Activated CD4-positive, alpha-beta T cell treated with anti-CD3 and anti-CD28 coated beads, Interleukin-2, amount 50 U/mL, for 48 hours (primary cell): ENCODE results near the gene LY6G6F.

ENCODE experiments used
- DNase-seq, 2 experiments: peaks; one replicate each; pipeline ENCODE4 v3.0.0-alpha.2; 2020

The LY6G6F gene, protein sequence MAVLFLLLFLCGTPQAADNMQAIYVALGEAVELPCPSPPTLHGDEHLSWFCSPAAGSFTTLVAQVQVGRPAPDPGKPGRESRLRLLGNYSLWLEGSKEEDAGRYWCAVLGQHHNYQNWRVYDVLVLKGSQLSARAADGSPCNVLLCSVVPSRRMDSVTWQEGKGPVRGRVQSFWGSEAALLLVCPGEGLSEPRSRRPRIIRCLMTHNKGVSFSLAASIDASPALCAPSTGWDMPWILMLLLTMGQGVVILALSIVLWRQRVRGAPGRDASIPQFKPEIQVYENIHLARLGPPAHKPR

DNA sequence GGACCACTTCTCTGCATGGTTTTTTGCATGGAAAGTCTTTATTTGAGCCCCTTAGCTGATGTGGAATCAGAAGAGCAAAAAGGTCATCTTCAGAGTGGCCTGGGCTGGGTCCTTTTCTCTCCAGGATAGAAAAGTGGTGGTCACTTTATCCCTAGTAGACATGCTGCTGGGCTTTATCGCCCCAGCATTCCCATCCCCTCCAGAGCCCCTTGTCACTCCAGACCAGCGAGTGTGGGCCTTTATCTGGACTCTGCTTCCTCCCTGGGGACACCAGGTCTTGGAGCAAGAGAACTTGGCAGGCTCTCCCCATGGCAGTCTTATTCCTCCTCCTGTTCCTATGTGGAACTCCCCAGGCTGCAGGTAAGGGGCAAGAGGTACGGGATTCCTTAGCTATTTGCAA is at the start of gene LY6G6F:
Gene LY6G6F (plus strand): TSS at position 268 of the 400 bp plus-strand sequence. CDS start 41 bp downstream, at position 309.
- no peak for DNase-seq

DNA sequence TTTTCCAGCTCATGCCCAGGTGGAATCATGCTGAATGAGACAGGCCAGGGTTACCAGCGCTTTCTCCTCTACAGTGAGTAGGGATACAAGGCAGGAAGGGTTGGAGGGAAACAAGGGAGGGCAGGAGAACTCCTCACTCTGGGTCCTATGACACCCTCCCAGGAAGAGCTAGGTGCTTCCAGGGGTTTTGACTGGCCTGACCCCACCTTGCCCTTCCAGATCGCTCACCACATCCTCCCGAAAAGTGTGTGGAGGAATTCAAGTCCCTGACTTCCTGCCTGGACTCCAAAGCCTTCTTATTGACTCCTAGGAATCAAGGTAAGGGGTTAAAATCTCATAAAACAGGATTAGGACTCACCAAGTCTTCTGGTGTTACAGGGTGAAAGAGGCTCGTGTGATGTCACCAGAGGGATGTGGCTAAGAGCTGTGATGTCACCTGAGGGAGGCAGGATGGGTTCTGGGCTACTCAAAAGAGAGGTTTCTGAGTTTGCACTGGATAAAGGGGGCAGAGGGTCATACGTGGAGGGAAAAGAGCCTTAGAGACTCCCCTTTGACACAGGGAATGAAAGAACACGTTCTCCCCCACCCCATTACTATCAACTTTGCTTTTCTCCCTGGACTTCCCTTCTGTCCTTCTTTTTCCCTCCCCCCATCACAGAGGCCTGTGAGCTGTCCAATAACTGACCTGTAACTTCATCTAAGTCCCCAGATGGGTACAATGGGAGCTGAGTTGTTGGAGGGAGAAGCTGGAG is 49.1 kb upstream of the LY6G6F start:
- peak in 1 of 2 experiments; percentile 36 for DNase-seq

DNA sequence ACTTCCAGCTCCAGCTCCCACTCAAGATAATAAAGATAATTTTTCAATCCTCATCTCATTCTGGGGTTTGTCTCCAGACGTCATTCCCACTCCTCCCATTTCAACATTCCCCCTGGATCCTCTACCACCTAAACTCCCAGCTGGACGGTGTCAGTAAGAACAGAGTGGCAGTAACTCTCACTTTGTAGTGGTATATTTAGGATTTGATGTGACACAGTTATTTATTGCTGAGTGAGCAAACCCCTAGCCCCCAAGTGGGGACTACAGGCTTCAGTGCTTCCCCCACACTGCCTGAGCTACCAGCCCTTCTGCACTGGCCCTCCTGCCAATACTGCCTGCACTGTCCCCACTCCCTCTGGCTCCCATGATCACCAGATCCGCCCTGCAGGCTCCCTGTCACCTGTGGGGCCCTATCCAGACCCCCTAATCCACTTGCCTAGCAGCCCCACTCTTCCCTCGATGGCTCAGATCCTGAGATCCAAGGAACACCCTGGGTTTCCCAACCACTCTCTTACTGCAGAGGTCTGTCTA is 48.4 kb upstream of the LY6G6F start:
- no peak for DNase-seq

DNA sequence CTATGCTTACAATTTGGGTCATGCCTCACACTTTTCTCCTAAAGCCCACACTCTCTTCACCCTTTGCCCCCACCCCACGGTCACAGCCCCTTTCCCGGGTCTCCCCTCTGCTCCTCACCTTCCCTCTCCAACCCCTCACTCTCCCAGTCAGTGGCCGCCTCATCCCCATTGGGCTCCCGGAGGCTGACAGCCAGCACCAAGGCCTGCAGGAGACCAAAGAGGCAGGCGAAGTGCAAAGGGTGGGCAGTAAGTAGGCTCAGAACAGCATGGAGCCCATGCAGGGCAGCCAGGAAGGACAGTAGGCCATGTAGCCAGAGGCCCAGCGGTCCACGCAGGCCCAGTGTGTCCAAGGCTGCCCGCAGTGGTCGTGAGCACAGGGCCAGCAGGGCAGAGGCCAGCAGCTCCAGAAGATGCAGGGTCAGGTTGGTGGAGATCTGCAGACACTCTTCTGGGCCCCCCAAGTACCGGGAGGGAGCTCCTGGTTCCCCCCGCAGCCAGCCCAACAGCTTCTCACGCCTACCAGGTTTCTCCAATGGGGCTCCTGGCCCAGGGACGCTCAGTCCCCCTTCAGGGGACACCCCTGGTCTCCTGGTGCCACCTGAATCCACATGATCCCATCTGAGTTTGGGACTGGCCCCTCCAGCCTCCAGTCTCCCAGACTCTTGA is 47.5 kb upstream of the LY6G6F start:
- DNase-seq = no peak

DNA sequence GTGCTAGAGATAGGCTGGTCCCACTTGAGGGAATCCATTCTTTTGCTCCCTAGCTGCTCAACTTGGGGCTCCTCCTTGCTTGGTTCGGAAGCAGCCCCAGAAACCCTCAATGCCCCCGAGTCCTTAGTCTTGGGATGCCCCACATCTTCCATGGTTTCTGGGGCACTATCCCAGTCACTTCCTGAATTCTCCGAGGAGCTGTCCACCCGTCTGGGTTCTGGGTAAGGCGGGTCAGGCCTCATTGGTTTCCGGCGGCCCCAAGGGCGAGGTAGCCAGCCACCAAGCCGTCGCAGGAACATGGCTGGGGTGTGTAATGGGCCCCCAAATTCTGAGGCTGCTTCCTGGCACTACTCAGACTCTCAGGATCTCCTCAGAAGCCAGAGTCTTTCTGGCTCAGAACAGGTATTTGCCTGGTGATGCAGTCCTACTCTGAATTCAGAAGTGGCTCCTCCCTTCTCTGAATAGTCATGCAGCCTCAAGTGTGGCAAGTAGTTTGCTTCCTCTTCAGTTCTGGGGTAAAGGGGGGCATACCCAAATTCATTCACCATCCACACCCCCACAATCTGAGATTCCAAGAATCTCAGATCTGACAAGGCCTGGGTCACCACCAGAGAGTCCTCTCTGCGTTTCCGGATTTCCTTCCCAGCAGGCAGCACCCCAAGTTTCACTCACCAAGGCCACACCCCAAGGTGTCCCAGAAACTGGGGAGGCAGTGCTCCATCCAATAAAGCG is 46.9 kb upstream of the LY6G6F start:
- peak; percentile 51 to 66 for DNase-seq

DNA sequence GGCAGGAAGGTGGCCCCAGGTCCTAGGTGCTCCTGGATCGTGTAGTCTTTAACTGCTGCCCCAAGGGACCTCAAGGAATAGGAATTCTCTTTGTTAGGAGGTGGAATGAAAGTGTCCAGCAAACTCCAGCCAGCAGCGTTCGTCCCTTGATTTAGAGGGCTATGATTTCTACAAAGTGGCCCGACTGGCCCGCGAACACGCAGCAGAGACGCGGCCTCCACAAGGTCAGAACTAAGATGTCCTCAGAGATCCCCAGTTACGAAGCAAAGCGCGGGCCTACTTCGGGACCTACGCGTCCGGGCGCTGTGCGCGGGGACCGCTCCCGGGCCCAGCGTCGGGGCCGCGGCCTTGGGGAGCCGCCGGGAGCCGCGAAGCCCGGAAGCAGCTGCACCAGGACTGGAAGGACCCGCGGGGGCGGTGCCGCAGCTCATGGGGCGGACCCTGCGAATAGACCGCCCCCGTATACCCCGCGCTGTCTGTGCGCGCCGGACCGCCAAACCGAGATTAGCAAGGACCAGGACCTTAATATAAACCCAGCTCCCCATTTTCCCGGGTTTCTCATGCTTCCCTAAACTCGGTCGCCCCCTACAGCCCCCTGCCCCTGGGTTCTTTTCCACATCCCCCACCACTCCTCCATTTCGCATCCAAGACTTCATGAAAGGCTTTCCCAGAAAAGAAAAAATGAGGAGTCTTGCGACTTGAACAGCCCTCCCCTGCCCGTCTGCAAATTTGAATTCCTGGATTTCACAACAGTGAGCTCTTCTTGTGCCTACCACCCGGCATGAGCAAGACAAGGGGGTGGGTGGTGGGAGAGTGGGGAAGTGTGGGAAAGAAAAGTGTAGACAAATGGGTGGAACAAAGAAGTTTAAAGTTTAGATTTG is 46.0 kb upstream of the LY6G6F start, which contains the start of gene C6orf47:
Gene C6orf47 (minus strand): TSS at position 398 of the 881 bp plus-strand sequence. CDS start 831 bp downstream, outside the sequence.
- peak; percentile 78 to 84 for DNase-seq

DNA sequence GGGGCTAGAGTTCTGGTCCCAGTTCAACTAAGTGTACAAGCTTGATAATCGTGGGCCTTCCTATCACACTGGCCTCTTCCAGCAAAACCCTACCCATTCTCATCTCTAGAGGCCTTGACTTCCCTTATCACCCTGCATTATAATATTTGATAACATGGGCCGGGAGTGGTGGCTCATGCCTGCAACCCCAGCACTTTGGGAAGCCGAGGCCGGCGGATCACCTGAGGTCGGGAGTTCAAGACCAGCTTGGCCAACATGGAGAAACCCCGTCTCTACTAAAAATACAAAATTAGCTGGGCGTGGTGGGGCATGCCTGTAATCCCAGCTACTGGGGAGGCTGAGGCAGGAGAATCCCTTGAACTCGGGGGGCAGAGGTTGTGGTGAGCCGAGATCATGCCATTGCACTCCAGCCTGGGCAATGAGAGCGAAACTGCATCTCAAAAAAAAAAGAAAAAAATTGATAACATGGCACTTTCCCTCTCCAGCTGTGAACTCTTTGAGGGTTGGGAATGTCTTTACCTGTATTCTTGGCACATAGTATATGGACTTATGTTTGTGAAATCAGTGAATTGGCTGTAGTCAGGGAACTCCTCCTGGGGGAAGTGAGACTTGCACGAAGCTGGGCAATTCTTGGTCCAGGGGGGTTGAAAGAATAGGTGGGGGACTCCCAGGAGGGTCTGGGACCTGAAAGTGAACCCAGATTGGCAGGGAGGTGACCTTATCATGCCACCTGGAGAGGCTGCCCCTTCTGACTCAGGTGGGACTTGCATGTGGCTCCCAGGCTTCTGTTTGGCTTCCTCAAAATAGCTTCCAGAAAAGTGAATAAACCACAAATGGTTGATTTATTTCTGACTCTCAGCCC is 45.2 kb upstream of the LY6G6F start:
- no peak for DNase-seq

DNA sequence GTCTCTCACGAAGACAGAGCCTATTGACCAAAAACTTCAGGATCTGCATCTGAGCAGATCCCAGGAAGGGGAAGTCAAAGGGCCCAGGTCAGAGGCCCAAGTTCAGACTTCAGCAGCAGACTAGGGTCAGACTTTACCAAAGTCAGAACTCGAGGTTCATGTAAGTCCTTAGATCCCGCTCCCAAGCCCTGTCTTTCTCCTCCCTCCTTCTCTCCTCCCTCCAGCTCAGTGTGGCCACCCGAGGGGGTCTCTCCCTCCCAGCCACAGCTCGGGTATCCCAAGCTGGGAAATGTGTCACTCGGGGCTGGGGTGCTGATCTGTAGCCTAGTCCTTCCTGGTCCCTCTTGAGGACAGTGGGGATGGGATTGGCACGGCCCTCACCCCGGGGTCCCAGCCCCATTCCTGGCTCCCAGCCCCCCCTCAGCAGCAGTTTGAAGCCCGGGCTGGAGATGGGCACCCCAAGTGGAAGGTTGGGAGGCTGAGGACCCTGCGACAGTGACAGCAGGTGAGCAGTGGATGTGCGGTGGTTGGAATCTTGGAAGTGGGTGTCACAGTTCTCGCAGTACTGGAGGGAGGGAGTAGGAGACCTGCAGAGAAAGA is 44.4 kb upstream of the LY6G6F start:
- DNase-seq = no peak

DNA sequence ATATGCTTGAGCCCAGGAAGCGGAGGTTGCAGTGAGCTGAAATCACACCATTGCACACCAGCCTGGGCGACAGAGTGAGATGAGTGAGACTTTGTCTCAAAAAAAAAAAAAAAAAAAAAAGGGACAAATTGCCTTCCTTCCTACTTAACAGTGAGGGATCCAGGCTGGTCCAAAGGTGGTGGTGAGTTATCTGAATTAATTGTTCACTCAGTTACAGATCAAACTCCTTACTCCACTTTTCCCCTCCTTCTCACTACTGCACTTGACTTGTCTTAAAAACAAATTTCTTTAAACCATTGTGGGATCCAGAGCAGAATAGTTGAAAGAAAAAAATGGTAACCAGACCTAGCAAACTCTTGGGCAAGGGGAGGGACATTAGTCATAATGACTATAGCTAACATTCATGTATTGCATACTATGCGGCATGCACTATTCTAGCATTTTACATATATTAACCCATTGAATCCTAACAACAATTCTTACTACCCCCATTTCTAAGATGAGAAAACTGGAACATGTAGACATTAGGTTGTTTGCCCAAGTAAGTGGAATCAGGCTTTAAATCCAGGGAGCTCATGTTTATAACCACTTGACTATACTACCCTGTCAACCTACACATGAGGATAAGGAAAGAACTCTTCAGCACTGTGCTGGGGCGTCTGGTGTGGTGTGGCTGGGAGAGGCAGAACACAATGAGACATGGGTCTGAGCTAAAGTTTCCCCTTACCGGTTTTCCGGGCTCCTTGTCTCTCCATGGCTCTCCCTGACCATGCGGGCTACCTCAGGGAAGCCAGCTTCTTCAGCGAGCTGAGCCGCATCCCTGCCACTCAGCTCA is 43.3 kb upstream of the LY6G6F start:
- DNase-seq = no peak

DNA sequence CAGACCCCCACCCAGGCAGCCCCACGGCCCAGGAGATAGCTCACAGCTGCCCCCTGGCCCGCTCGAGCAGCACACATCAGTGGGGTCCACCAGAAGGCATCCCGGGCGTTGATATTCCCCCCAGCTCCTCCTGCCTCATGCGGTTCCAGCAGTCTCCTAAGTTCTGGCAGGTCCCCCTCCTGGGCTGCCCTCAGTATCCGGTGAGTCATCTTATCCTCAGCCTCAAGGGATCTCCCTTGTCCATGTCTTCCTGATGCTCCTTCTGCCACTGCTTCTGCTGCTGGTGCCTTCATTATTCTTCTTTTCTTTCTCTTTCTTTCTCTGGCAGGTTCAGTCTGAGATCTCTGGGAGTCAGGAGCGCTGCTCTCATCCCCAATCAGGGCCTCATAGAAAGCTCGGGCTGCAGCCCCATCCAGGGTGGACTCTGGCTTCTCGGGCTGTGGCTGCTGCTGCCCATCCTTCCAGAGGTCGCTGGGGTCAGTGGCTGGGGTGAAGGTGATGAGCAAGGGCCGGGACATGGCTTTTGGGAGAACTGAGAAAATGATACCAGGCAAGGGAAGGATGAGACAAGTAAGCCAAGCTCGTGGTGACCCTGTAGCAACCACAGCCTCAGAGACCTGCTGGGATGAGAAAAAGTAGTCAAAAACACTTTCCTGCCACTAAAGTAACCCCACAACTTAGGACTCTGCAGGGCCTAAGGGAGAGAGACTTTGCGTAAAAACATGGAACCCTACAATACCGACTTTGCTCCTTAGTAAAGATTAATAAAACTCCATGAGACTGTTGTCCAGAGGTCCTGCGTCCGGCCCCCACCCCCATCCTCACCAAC is 42.5 kb upstream of the LY6G6F start:
- DNase-seq = peak; percentile 21 to 34

DNA sequence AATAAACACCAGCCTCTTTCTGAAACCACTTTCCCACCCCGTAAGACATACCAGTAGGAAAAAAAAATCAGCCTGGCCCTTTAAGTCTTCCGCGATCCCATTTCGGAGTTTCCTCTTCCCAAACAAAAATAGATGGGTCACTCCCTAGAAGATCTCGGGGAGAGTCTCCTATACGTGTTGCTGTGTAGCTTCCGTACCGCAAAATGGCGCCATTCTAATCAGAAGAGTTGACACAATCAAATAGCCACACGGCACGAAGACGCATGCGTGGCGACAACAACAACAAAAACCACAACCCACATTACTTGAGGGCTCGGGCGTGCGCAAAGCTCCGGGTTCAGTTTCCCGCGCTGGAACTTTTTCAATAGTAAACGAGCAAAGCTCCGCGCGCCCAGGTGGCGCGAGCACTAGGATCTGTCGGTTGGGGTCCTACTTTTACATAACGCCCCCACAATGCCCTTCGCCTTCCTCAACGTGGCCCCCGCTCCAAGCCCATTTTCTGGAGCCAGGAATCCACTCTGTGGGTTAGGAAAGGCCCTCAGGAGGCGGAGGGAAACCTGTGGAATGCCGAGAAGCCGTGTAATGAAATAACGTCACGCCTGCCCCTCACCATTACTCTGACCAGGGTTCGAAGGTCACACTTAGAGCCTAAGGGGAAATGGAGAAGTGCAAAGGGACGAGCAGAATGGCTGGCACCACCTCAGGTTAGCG is 41.7 kb upstream of the LY6G6F start, which contains the start of gene GPANK1:
Gene GPANK1 (minus strand): TSS at position 208 of the 711 bp plus-strand sequence. CDS start 519 bp downstream, outside the sequence.
- peak; percentile 88 to 91 for DNase-seq

DNA sequence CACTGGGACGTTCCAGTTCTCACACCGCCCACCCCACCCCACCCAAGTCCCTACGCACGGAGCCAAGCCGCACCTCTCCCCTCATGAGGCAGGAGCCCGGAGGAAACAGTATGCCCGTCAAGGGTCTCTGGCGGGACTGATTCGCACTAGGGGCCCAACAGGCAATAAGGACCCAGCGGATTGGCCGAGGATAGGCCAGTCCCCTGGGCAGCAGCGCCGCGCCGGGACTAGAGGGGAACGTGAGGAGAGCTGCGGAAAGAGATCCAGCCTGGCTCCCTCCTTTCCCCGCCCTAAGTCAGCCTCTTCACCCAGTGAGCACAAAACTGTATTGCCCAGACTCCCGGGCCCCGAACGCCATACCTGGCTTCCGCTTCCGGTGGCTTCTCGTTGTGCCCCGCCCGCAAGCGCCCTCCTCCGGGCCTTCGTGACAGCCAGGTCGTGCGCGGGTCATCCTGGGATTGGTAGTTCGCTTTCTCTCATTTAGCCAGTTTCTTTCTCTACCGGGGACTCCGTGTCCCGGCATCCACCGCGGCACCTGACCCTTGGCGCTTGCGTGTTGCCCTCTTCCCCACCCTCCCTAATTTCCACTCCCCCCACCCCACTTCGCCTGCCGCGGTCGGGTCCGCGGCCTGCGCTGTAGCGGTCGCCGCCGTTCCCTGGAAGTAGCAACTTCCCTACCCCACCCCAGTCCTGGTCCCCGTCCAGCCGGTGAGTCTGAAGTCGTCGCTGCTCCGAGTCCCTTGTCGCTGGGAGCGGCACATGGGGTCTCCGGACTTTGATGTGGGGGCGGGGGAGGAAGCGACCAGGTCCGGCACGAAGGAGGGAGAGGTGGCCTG is 40.9 kb upstream of the LY6G6F start, which contains the start of gene CSNK2B:
Gene CSNK2B (plus strand): TSS at position 580 of the 836 bp plus-strand sequence. CDS start 752 bp downstream, outside the sequence.
- peak; percentile 98 for DNase-seq

DNA sequence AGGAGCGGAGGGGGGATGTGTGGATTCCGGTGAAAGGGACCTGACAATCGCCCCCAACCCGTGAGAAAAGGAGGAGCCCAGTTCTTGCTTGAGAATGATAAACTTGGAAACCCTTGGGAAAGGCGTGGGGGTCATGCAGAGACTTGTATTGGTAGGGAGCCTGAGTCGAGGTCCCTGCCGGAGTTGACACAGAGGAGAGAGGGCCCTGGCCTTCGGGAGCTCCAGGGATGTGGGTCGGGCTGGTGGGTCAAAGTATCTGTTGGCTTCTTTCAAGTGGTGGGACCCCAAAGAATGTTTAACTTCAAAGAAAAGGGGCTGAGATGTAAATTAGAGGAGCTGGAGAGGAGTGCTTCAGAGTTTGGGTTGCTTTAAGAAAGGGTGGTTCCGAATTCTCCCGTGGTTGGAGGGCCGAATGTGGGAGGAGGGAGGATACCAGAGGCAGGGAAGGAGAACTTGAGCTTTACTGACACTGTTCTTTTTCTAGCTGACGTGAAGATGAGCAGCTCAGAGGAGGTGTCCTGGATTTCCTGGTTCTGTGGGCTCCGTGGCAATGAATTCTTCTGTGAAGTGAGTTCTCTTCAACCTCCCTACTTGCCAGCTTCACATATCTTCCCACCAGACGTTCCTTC is 40.2 kb upstream of the LY6G6F start:
- DNase-seq = no peak

DNA sequence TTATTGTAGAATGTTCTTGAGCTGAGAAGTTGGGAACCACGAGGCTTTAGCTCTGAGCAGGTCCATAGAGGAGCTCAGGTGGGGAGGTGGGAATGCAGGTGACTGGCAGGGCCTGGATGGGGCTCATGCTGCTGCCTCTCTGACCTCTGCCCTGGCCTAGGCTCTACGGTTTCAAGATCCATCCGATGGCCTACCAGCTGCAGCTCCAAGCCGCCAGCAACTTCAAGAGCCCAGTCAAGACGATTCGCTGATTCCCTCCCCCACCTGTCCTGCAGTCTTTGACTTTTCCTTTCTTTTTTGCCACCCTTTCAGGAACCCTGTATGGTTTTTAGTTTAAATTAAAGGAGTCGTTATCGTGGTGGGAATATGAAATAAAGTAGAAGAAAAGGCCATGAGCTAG is 37.0 kb upstream of the LY6G6F start, which contains the start of gene LY6G5B:
Gene LY6G5B (plus strand): TSS at position 301 of the 400 bp plus-strand sequence. CDS start 975 bp downstream, outside the sequence.
- DNase-seq = no peak

DNA sequence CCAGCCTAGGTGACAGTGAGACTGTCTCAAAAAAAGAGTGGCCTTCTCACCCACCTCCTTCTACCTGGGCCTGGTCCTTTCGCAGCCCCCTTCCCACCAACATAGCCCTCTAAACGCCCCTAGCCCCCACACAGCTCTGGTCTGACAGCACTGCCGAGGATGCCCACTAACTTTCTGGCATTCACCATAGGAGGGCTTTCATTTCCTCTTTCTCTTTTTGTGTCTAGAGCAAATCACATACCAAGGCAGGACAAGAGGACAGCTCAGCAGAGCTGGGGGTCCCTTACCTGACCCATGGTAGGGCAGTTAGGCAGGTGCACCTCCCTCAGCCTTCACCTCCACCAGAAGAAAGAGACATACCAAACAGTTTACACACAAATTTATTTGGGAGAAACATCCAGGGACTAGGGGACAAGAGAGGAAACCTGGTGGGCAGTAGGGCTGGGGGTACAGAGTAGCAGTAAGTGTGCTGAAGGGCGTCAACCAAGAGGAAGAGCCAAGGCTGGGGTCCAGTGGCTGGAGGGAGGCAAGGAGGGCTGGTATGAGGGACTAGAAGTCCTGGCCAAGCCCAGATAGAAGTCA is 30.3 kb upstream of the LY6G6F start:
- DNase-seq = no peak
